Measurements from ENCODE around the gene PHF12. TPM values are rescaled to one million over a fixed set of nuclear protein-coding genes. Genes with fewer than 3 reads are reported as not detected.
A peak's percentile ranks its signal among the peaks of the same experiment; 100 is the strongest.

Gene PHF12
- total and polyA plus RNA-seq, 2 of the 8 experiments (the other 6 are each of a cell fraction or from before 2014, with no cell fraction given), result 38.8 to 65.7 TPM

DNA sequence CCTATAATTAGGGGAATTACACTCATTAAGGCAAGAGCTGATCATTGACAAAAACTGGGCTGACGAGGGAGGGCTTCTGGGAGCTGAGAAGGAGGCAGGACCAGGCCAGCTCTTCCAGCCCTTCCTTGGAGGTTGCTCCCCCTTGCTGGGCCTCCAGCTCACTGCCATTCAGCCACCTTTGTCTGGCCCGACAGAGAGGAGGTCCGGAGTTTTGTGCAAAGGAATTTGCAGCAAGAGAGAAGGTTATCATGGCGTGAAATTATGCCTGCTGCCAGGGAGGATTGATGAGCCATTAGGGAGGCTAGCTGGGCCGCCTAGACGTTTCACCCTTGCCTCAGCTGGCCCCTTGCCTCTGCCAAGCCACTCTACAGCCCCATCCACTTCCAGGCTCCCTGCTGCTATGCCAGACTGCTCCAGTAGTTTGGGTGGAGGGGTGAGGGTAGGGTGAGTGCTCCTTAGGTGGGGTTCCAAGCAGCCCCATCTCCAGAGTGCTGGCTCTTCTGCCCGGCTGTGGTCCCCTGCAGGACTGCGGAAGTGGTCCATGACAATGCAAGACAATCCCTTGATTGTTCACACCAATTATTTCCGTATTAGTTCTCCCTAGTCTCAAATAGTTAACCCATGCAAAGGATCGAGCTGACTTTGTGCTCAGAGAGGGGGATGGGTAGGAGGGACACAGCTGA, 17.1 kb upstream of the PHF12 start (continued):
- TF ChIP-seq EP300 (IDR thresholded peaks at IDR 0.05; ENCODE audit: borderline replicate concordance in 1 of 2, low read depth in 2 of 2, low read length in 2 of 2), result no peak
- no peak for TF ChIP-seq FOSL1 (IDR thresholded peaks at IDR 0.05; ENCODE audit: insufficient read depth, low read depth, low read length)
- TF ChIP-seq HDAC2 (IDR thresholded peaks at IDR 0.05; ENCODE audit: borderline replicate concordance in 1 of 2, low read depth in 2 of 2, low read length in 2 of 2), result no peak
- TF ChIP-seq, protein P1, sequence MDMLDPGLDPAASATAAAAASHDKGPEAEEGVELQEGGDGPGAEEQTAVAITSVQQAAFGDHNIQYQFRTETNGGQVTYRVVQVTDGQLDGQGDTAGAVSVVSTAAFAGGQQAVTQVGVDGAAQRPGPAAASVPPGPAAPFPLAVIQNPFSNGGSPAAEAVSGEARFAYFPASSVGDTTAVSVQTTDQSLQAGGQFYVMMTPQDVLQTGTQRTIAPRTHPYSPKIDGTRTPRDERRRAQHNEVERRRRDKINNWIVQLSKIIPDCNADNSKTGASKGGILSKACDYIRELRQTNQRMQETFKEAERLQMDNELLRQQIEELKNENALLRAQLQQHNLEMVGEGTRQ (IDR thresholded peaks at IDR 0.05; ENCODE audit: low read length), result no peak
- TF ChIP-seq SAP30 (IDR thresholded peaks at IDR 0.05; ENCODE audit: insufficient read depth, insufficient replicate concordance, low read length), result no peak
- TF ChIP-seq RBBP5 (IDR thresholded peaks at IDR 0.05; ENCODE audit: borderline replicate concordance, low read depth, low read length), result peak; percentile 56; the same call in 1 of the 2 replicates
- TF ChIP-seq CBX5 (IDR thresholded peaks at IDR 0.05; ENCODE audit: low read depth, low read length), result no peak
- no peak for TF ChIP-seq BRCA1 (IDR thresholded peaks at IDR 0.05; ENCODE audit: low read depth, low read length)
